Lung (tissue), 12 donors: ENCODE data around the gene SRR. TPM values are rescaled to one million over a fixed set of nuclear protein-coding genes. Genes with fewer than 3 reads are reported as not detected.

ENCODE experiments used
- ATAC-seq: fragments of 200-7000 bp; cut with Tn5 transposase; one replicate; pipeline ENCODE4 v1.9.1; 2020; ENCODE audit warnings: moderate number of reproducible peaks; ENCODE audit not compliant: insufficient read depth, low FRiP score
- DNase-seq, 3 donors: peaks; one replicate each; pipeline ENCODE4 v3.0.0-alpha.2; 2013 to 2017
- H3K27ac ChIP-seq, 2 donors: one replicate each; pipeline ENCODE4 v1.5.1; 2013; ENCODE audit warnings: mild to moderate bottlenecking in 2 of 2, moderate library complexity in 2 of 2, control low read depth in 1 of 2, inconsistent platforms in 1 of 2, low read depth in 1 of 2, low read length in 1 of 2
- H3K27me3 ChIP-seq, 3 donors: one replicate each; pipeline ENCODE4 v1.5.1; 2013; ENCODE audit warnings: low read length in 2 of 3; ENCODE audit not compliant: control insufficient read depth in 3 of 3, insufficient read depth in 3 of 3
- H3K36me3 ChIP-seq, 4 donors: one replicate each; pipeline ENCODE4 v1.5.1; 2013; ENCODE audit warnings: low read length in 4 of 4, mild to moderate bottlenecking in 1 of 4, moderate library complexity in 1 of 4; ENCODE audit not compliant: control insufficient read depth in 4 of 4, insufficient read depth in 4 of 4
- H3K4me1 ChIP-seq, 5 donors: one replicate each; pipeline ENCODE4 v1.5.1; 2013; ENCODE audit warnings: low read length in 5 of 5, mild to moderate bottlenecking in 2 of 5, moderate library complexity in 1 of 5; ENCODE audit not compliant: control insufficient read depth in 5 of 5, insufficient read depth in 5 of 5
- H3K4me3 ChIP-seq: one replicate; pipeline ENCODE4 v1.5.1; 2013; ENCODE audit warnings: mild to moderate bottlenecking, control low read depth, moderate library complexity
- H3K9ac ChIP-seq, 2 donors: one replicate each; pipeline ENCODE4 v1.5.1; 2013; ENCODE audit warnings: low read length in 2 of 2, control low read depth in 1 of 2; ENCODE audit not compliant: insufficient read depth in 1 of 2
- H3K9me3 ChIP-seq, 4 donors: one replicate each; pipeline ENCODE4 v1.5.1; 2013; ENCODE audit warnings: low read length in 3 of 4, mild to moderate bottlenecking in 1 of 4, moderate library complexity in 1 of 4; ENCODE audit not compliant: control insufficient read depth in 4 of 4, insufficient read depth in 3 of 4
- WGBS, 2 donors: extraction: QIAGEN DNeasy Blood & Tissue Kit; methylation state at CpG; one replicate each; pipeline ENCODE4 v1.1.7; 2013; 5-methylcytosine and 5-hydroxymethylcytosine counted together
- polyA plus RNA-seq, 2 donors: library from polyadenylated mRNA; stranded (reverse); fragments of 200-250 nt; gene quantifications; one replicate each; pipeline ENCODE4 v1.2.1, GENCODE V29; 2013
- total RNA-seq, 2 donors: library from RNA; depleted of rRNA in 1 of 2; stranded (reverse); fragments of >200 nt in 1 of 2; gene quantifications; one replicate each; pipeline ENCODE4 v1.2.1, GENCODE V29; 2014 to 2021
- TF ChIP-seq, protein P1 (sequence below): IDR thresholded peaks from 2 replicates; pipeline ENCODE4 v1.5.1; 2012; ENCODE audit warnings: mild to moderate bottlenecking; ENCODE audit errors: control extremely low read depth, extremely low read depth
- donor health status: control.
- donor health status: control.
- donor health status: Bipolar disorder and iron deficiency.
- donor health status: healthy.
- donor health status: DM: yes; HTN: yes; CAD: no.

SRR gene
- total and polyA plus RNA-seq, 4 donors = 5.0 to 17.3 (median 7.8) TPM

DNA sequence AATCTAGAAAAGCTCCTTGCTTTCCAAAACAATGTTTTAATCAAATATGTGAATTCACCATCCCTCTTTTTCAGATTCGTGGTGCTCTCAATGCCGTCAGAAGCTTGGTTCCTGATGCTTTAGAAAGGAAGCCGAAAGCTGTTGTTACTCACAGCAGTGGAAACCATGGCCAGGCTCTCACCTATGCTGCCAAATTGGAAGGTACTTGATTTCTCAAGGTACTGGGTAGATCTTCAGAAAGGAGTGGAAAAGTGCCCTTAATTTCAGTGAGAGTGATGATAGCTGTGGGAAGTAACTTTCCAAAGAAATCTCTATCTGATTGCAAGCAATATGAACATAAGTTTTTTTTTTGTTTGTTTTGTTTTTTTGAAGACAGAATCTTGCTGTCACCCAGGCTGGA is 14.0 kb downstream of the SRR start:
- TF ChIP-seq, protein P1, sequence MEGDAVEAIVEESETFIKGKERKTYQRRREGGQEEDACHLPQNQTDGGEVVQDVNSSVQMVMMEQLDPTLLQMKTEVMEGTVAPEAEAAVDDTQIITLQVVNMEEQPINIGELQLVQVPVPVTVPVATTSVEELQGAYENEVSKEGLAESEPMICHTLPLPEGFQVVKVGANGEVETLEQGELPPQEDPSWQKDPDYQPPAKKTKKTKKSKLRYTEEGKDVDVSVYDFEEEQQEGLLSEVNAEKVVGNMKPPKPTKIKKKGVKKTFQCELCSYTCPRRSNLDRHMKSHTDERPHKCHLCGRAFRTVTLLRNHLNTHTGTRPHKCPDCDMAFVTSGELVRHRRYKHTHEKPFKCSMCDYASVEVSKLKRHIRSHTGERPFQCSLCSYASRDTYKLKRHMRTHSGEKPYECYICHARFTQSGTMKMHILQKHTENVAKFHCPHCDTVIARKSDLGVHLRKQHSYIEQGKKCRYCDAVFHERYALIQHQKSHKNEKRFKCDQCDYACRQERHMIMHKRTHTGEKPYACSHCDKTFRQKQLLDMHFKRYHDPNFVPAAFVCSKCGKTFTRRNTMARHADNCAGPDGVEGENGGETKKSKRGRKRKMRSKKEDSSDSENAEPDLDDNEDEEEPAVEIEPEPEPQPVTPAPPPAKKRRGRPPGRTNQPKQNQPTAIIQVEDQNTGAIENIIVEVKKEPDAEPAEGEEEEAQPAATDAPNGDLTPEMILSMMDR = no peak
- WGBS, 2 donors = 96% methylated on average over 3 of the region's 3 CpGs
- no peak overlapping the region for H3K27ac ChIP-seq
- DNase-seq (no peak), ATAC-seq (no peak)
- no peaks in the 10 kb centered on the region for H3K4me1 ChIP-seq
- H3K27me3 ChIP-seq = no peaks in the 10 kb centered on the region
- H3K9me3 ChIP-seq = no peaks in the 10 kb centered on the region
- no peak overlapping the region for H3K9ac ChIP-seq
- H3K36me3 ChIP-seq = peaks cover under 1 to 14% (median 4%) of the 10 kb centered on the region in 4 donors
- H3K4me3 ChIP-seq = no peak overlapping the region

DNA sequence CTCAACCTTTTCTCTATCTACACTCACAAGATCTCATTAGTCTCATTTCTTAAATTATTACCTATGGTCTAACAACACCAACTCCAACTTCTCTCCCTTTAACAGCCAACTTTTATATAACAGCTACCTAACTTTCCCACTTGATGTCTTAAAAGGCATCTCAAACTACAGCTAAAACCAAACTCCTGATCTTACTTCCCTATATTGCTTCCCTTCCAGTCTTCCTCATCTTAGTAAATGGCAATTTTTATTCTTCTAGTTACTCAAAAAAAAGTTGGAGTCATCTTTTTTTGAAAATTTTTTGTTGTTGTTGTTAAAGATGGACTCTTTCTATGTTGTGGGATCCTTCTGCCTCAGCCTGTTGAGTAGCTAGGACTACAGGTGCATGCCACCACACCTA is 15.3 kb downstream of the SRR start:
- Histone ChIP-seq H3K9me3 (no peaks in the 10 kb centered on the region), H3K4me3 (no peak overlapping the region), H3K36me3 (peaks cover 3 to 25% (median 13%) of the 10 kb centered on the region in 4 donors), H3K4me1 (no peaks in the 10 kb centered on the region), H3K27ac (no peak overlapping the region), H3K27me3 (no peaks in the 10 kb centered on the region), H3K9ac (no peak overlapping the region)
- ATAC-seq (no peak), DNase-seq (no peak)
- TF ChIP-seq, protein P1 = no peak

GRCh38 chr17:2321399-2321798 is 17.6 kb downstream of the SRR start:
- Histone ChIP-seq H3K9me3 (no peaks in the 10 kb centered on the region), H3K9ac (no peak overlapping the region), H3K4me1 (no peaks in the 10 kb centered on the region), H3K27me3 (no peaks in the 10 kb centered on the region), H3K27ac (no peak overlapping the region), H3K4me3 (no peak overlapping the region), H3K36me3 (peaks cover 16 to 41% (median 26%) of the 10 kb centered on the region in 4 donors)
- ATAC-seq (no peak), DNase-seq (no peak)
- 80 to 92% methylated on average over 1 of the region's 1 CpG for WGBS, 2 donors
- TF ChIP-seq, protein P1 = no peak

- TF ChIP-seq, protein P1 = no peak
- Histone ChIP-seq H3K4me1 (no peaks in the 10 kb centered on the region), H3K27ac (no peak overlapping the region), H3K9me3 (no peaks in the 10 kb centered on the region), H3K36me3 (peaks cover 24 to 47% (median 34%) of the 10 kb centered on the region in 4 donors), H3K27me3 (no peaks in the 10 kb centered on the region), H3K9ac (no peak overlapping the region), H3K4me3 (no peak overlapping the region)
- WGBS, 2 donors = 85 to 86% methylated on average over 2 of the region's 2 CpGs
- DNase-seq = no peak
- no peak for ATAC-seq
Measured at GRCh38 chr17:2323629-2324314, 20.0 kb downstream of the SRR start.
